Naive thymus-derived CD4-positive, alpha-beta T cell (primary cell): ENCODE data around the gene ZFP90. TPM values are rescaled to one million over a fixed set of nuclear protein-coding genes. Genes with fewer than 3 reads are reported as not detected.
A peak's percentile ranks its signal among the peaks of the same experiment; 100 is the strongest.
"Not testable (repeated sequence)": the region's sequence is repeated elsewhere in the genome, so short reads cannot be mapped to it uniquely, and the experiment has no call there.

Experiments
- ATAC-seq: fragments of 150-1000 bp; cut with Tn5 transposase; 2 replicates; pipeline ENCODE4 v1.10.0; 2021; ENCODE audit warnings: mild to moderate bottlenecking, moderate library complexity
- CTCF ChIA-PET: fragments of 350-600 bp; sonication (Branson Sonifier 250); formaldehyde crosslinking; loops from one replicate; lab custom pipeline; 2021; ENCODE audit warnings: antibody characterized with exemption; lab: Charles Lee
- POLR2A ChIA-PET: fragments of 350-600 bp; sonication (Branson Sonifier 250); formaldehyde crosslinking; loops from one replicate; lab custom pipeline; 2021; ENCODE audit warnings: antibody characterized with exemption, inconsistent platforms; lab: Charles Lee
- DNase-seq, 9 donors: peaks; one replicate each; pipeline versions ENCODE4 v3.0.0 to v3.0.0-alpha.2; 2020 to 2022; ENCODE audit warnings: mixed read lengths in 1 of 9
- H3K27ac ChIP-seq: one replicate; pipeline ENCODE4 v1.7.0; 2013; ENCODE audit warnings: mild to moderate bottlenecking, low read depth, low read length, moderate library complexity
- H3K27me3 ChIP-seq, 2 donors: one replicate each; pipeline ENCODE4 v1.7.0; 2013; ENCODE audit warnings: low read length in 2 of 2, mild to moderate bottlenecking in 2 of 2, moderate library complexity in 2 of 2; ENCODE audit not compliant: control insufficient read depth in 2 of 2, insufficient read depth in 2 of 2
- H3K36me3 ChIP-seq, 3 experiments: 1 replicate in 2 of 3; 2 replicates in 1 of 3; pipeline ENCODE4 v1.7.0; 2013; ENCODE audit warnings: low read length in 3 of 3, mild to moderate bottlenecking in 3 of 3, moderate library complexity in 1 of 3; ENCODE audit not compliant: insufficient read depth in 3 of 3, control insufficient read depth in 2 of 3
- H3K4me1 ChIP-seq, 2 donors: one replicate each; pipeline ENCODE4 v1.7.0; 2013; ENCODE audit warnings: low read length in 2 of 2, mild to moderate bottlenecking in 2 of 2, moderate library complexity in 1 of 2; ENCODE audit not compliant: control insufficient read depth in 2 of 2, insufficient read depth in 2 of 2
- H3K4me3 ChIP-seq: 2 replicates; pipeline ENCODE4 v1.7.0; 2013; ENCODE audit warnings: mild to moderate bottlenecking, low read length
- H3K9me3 ChIP-seq, 3 experiments: 1 replicate in 2 of 3; 2 replicates in 1 of 3; pipeline ENCODE4 v1.7.0; 2013; ENCODE audit warnings: low read length in 3 of 3; ENCODE audit not compliant: control insufficient read depth in 2 of 3
- H3K27ac Mint-ChIP-seq, 9 donors: one replicate each; pipeline ENCODE4 v1.8.0; 2020 to 2022; ENCODE audit warnings: mixed read lengths in 9 of 9, mild to moderate bottlenecking in 8 of 9, moderate library complexity in 5 of 9, inconsistent platforms in 2 of 9
- H3K27me3 Mint-ChIP-seq, 5 donors: one replicate each; pipeline ENCODE4 v1.8.0; 2021 to 2022; ENCODE audit warnings: mixed read lengths in 5 of 5, mild to moderate bottlenecking in 1 of 5
- H3K36me3 Mint-ChIP-seq, 5 donors: one replicate each; pipeline ENCODE4 v1.8.0; 2020 to 2022; ENCODE audit warnings: mixed read lengths in 5 of 5, mild to moderate bottlenecking in 3 of 5, inconsistent platforms in 1 of 5
- H3K4me1 Mint-ChIP-seq, 7 donors: one replicate each; pipeline ENCODE4 v1.8.0; 2020 to 2022; ENCODE audit warnings: mixed read lengths in 7 of 7, mild to moderate bottlenecking in 3 of 7, inconsistent platforms in 1 of 7
- H3K4me3 Mint-ChIP-seq, 10 donors: one replicate each; pipeline ENCODE4 v1.8.0; 2020 to 2022; ENCODE audit warnings: mild to moderate bottlenecking in 10 of 10, mixed read lengths in 10 of 10, moderate library complexity in 6 of 10, inconsistent platforms in 2 of 10
- H3K9me3 Mint-ChIP-seq, 11 donors: one replicate each; pipeline ENCODE4 v1.8.0; 2020 to 2022; ENCODE audit warnings: mixed read lengths in 11 of 11, mild to moderate bottlenecking in 4 of 11, inconsistent platforms in 1 of 11, moderate library complexity in 1 of 11
- intact Hi-C, 2 donors: fragments of 100-400 bp; cut with micrococcal nuclease; formaldehyde crosslinking; loops; one replicate each; pipeline ENCODE4 v1.15.1; 2023
- polyA plus RNA-seq, 2 donors: library from polyadenylated mRNA; unstranded; fragments of 300-500 nt; fragmentation: Illumina TruSeq; gene quantifications; one replicate each; pipeline ENCODE4 v1.2.3, GENCODE V29; 2021
- total RNA-seq, 6 experiments: library from RNA in 5 of 6; stranded (reverse) in 5 of 6; gene quantifications; 1 replicate in 5 of 6; 2 replicates in 1 of 6; pipeline ENCODE4 v1.2.3 and lab custom pipeline; 2021 to 2026

Gene ZFP90
- total and polyA plus RNA-seq, 7 experiments from 2014 or later: 18.2 to 49.4 (median 33.1) TPM

DNA sequence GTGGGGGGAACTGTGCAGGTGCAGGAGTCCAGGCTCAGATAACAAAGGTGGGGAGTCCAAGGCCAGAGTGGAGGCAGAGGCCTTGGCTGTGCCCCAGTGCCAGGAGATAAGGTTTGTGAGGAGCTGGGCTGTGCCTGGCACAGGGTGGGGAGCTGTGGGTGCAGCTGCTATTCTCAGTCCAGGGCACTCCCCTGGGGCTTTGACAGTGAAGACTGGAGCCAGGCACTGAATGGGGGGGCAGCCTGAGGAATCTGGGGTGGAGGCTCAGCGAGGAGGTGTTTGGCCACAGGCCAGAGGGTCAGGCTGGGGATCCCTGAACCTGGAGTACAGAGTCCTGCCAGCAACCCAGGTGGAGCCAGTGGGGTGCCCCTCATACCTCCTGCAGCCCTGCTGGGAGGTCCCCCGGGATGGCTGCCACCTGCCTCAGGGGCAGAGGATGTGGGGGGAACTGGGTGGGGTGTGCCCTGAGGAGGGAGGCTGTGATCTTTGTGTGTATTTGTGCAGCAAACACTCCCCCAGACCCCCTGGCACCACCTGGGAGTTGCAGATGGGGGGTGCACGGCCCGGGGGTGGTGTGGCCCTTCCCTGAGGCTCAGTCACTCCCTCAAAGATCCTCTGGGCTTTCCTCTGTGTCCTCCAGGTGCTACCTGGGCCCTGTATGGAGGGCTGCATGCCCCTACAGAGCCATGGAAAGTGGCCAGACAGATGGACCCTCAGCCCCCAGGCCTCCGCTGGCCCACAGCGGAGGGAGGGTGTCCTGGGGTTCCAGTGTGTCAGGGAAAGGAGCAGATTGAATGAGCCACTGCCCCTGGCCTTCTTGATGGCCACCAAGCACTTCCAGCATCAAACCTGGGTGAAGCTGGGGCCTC is 46.3 kb upstream of the ZFP90 start:
- CTCF ChIA-PET: no interaction called here
- Mint-ChIP-seq H3K36me3 (no peaks in the 10 kb centered on the region), H3K4me3 (peak overlapping the region in 1 of 10 donors; percentile 25), H3K27ac (no peak overlapping the region), H3K4me1 (peaks cover 0 to 3% (median 0%) of the 10 kb centered on the region in 7 donors), H3K27me3 (peaks cover 0 to 13% (median 0%) of the 10 kb centered on the region in 5 donors), H3K9me3 (peaks cover 0 to 1% (median 0%) of the 10 kb centered on the region in 11 donors)
- ATAC-seq (no peak), DNase-seq (no peak)
- Histone ChIP-seq H3K36me3 (no peaks in the 10 kb centered on the region), H3K4me1 (no peaks in the 10 kb centered on the region), H3K4me3 (no peak overlapping the region), H3K9me3 (no peaks in the 10 kb centered on the region), H3K27ac (no peak overlapping the region), H3K27me3 (no peaks in the 10 kb centered on the region)
- POLR2A ChIA-PET: no interaction called here
- intact Hi-C loops: no loop called here

DNA sequence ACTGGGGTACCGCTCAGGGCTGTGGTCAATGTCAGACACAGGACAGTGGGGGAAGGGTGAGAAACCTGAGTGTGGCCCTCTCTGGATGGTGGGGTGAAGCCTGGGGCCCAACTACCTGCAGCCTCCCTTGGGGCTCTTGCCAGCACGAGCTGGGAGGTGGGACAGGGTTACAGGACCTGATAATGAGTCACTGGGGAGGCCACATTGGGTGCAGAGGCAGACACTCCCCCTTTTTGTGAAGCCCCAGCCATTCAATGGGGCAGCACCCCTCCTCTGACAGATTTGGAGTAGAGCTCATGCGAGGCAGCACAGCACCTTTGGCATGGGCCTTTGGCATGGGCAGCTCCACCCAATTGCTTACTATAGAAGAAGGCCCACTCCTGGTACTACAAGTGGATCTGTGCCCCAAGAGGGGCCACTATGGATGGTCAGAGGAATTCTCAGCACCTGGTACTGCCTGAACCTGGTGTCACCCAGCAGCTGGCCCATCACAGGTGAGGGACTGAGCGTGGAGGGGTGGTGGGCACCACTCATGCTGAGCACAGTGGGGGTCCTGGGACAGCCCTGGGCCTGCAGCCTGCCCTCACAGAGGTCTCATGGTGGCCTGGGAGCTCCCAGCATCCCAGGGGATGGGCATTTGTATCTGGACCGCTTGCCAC is 45.5 kb upstream of the ZFP90 start:
- Histone ChIP-seq H3K36me3 (no peaks in the 10 kb centered on the region), H3K9me3 (no peaks in the 10 kb centered on the region), H3K4me1 (no peaks in the 10 kb centered on the region), H3K4me3 (no peak overlapping the region), H3K27me3 (no peaks in the 10 kb centered on the region), H3K27ac (no peak overlapping the region)
- no peak overlapping the region for H3K27ac Mint-ChIP-seq
- POLR2A ChIA-PET: no interaction called here
- peaks cover 0 to 1% (median 0%) of the 10 kb centered on the region in 11 donors for H3K9me3 Mint-ChIP-seq
- no peak overlapping the region for H3K4me3 Mint-ChIP-seq
- intact Hi-C loops: no loop called here
- CTCF ChIA-PET: no interaction called here
- no peak for DNase-seq
- no peaks in the 10 kb centered on the region for H3K36me3 Mint-ChIP-seq
- ATAC-seq: no peak
- peaks cover 0 to 3% (median 0%) of the 10 kb centered on the region in 7 donors for H3K4me1 Mint-ChIP-seq
- H3K27me3 Mint-ChIP-seq: peaks cover 0 to 11% (median 0%) of the 10 kb centered on the region in 5 donors

GRCh38 chr16:68494261-68494660 is 44.8 kb upstream of the ZFP90 start:
- H3K4me3 ChIP-seq, H3K9me3 Mint-ChIP-seq, H3K27me3 Mint-ChIP-seq, intact Hi-C loops, H3K9me3 ChIP-seq, CTCF ChIA-PET, H3K4me1 ChIP-seq, H3K27ac ChIP-seq, ATAC-seq, H3K27ac Mint-ChIP-seq, H3K27me3 ChIP-seq, DNase-seq, H3K36me3 ChIP-seq, POLR2A ChIA-PET, H3K4me3 Mint-ChIP-seq, H3K36me3 Mint-ChIP-seq, H3K4me1 Mint-ChIP-seq: not testable (repeated sequence)

DNA sequence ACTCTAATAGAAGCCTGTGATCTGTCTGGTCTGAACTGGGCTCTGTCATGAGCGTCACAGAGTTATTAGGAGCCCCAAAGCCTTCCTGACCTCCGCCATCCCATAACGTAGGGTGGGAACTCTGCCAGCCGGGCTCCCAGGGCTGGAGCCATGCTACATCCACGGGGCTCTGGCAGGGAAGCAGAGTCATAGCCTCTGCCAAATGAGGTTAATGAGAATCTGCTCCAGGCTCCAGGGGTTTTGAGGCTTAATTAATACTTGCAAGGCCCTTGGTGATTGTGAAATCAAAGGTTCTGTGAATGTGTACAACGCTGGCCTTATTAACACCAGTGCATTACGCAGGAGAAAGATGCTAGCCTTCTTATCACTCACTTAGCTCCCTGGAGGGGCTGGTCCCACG is 42.4 kb upstream of the ZFP90 start:
- intact Hi-C loops: no loop called here
- POLR2A ChIA-PET: no interaction called here
- no peaks in the 10 kb centered on the region for H3K4me1 ChIP-seq
- no peak overlapping the region for H3K4me3 Mint-ChIP-seq
- DNase-seq: no peak
- no peaks in the 10 kb centered on the region for H3K36me3 Mint-ChIP-seq
- H3K27ac ChIP-seq: no peak overlapping the region
- H3K27me3 ChIP-seq: no peaks in the 10 kb centered on the region
- ATAC-seq: no peak
- H3K27ac Mint-ChIP-seq: no peak overlapping the region
- CTCF ChIA-PET: no interaction called here
- H3K9me3 Mint-ChIP-seq: peaks cover 0 to 1% (median 0%) of the 10 kb centered on the region in 11 donors
- peaks cover 0 to 15% (median 0%) of the 10 kb centered on the region in 5 donors for H3K27me3 Mint-ChIP-seq
- H3K4me3 ChIP-seq: no peak overlapping the region
- H3K4me1 Mint-ChIP-seq: peaks cover 0 to 6% (median 4%) of the 10 kb centered on the region in 7 donors
- H3K9me3 ChIP-seq: no peaks in the 10 kb centered on the region
- no peaks in the 10 kb centered on the region for H3K36me3 ChIP-seq

- intact Hi-C loops: no loop called here
- no peaks in the 10 kb centered on the region for H3K36me3 Mint-ChIP-seq
- no peak overlapping the region for H3K4me3 ChIP-seq
- ChIA-PET POLR2A (no interaction called here), CTCF (interaction anchor here (1.2 kb wide), 1 partner anchor 103 kb away, joined by 5 read pairs; no protein-coding TSS in a partner anchor)
- no peak for DNase-seq
- no peak overlapping the region for H3K27ac ChIP-seq
- peaks cover 0 to 17% (median 0%) of the 10 kb centered on the region in 5 donors for H3K27me3 Mint-ChIP-seq
- H3K4me1 Mint-ChIP-seq: peaks cover 0 to 6% (median 4%) of the 10 kb centered on the region in 7 donors
- no peaks in the 10 kb centered on the region for H3K4me1 ChIP-seq
- H3K9me3 Mint-ChIP-seq: peaks cover 0 to 1% (median 0%) of the 10 kb centered on the region in 11 donors
- no peaks in the 10 kb centered on the region for H3K36me3 ChIP-seq
- no peak for ATAC-seq
- no peak overlapping the region for H3K4me3 Mint-ChIP-seq
- H3K9me3 ChIP-seq: no peaks in the 10 kb centered on the region
- H3K27me3 ChIP-seq: no peaks in the 10 kb centered on the region
- H3K27ac Mint-ChIP-seq: no peak overlapping the region
Measured at GRCh38 chr16:68499006-68499405, 40.1 kb upstream of the ZFP90 start.

DNA sequence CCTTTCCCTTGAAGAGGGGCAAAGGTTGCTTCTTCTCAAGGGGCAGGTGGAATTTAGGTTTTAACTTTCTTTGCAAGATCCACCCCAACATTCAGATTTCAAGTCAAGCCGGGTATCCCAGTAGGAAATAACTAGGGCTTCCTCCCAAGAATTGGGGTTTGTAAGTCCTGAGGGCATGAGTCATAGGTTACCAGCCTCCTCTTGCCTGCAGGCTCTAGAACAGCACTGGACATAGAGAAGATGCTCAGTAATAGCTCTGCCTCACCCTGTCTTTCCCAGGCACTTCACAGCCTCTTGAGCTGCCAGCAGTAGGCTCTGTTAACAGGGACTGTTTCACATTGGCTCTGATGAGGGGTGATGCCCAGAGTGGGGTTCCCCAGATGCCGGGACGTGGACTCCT is 35.8 kb upstream of the ZFP90 start:
- no peaks in the 10 kb centered on the region for H3K9me3 ChIP-seq
- Mint-ChIP-seq H3K36me3 (no peaks in the 10 kb centered on the region), H3K27me3 (peaks cover 0 to 26% (median 0%) of the 10 kb centered on the region in 5 donors), H3K27ac (no peak overlapping the region), H3K9me3 (peaks cover 0 to 2% (median 0%) of the 10 kb centered on the region in 11 donors), H3K4me3 (no peak overlapping the region), H3K4me1 (peaks cover 0 to 6% (median 4%) of the 10 kb centered on the region in 7 donors)
- no peaks in the 10 kb centered on the region for H3K4me1 ChIP-seq
- DNase-seq: no peak
- H3K4me3 ChIP-seq: no peak overlapping the region
- ChIA-PET POLR2A (no interaction called here), CTCF (no interaction called here)
- no peak for ATAC-seq
- intact Hi-C loops: no loop called here
- H3K36me3 ChIP-seq: no peaks in the 10 kb centered on the region
- H3K27ac ChIP-seq: no peak overlapping the region
- no peaks in the 10 kb centered on the region for H3K27me3 ChIP-seq
